Measurements from ENCODE around the gene SLC39A7.

DNA sequence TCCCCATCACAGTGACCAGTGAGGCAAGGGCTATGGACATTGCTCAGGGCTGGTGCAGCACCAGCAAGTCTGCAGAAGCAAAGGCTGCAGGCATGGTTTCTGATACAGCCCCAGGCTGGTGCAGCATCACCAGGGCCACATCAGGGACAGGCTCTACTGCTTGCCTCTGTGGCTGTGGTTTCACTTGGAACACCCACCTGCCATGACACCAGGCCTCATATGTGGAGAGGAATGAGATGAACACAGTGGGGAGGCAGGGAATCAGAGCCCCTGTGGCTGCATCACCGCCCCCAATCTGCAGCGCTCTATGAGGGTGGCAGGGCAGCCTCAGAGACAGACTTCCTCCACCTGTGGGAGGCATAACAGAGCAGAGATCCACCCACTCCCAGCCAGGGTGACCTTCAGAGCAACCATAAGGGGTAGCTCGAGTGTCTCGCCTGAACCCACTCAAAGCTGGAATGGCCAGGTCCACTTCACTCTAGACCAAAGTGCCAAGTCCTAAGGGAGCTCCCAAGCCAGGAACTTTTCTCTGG is 15.5 kb downstream of the SLC39A7 start:
- TF ChIP-seq, protein P1, sequence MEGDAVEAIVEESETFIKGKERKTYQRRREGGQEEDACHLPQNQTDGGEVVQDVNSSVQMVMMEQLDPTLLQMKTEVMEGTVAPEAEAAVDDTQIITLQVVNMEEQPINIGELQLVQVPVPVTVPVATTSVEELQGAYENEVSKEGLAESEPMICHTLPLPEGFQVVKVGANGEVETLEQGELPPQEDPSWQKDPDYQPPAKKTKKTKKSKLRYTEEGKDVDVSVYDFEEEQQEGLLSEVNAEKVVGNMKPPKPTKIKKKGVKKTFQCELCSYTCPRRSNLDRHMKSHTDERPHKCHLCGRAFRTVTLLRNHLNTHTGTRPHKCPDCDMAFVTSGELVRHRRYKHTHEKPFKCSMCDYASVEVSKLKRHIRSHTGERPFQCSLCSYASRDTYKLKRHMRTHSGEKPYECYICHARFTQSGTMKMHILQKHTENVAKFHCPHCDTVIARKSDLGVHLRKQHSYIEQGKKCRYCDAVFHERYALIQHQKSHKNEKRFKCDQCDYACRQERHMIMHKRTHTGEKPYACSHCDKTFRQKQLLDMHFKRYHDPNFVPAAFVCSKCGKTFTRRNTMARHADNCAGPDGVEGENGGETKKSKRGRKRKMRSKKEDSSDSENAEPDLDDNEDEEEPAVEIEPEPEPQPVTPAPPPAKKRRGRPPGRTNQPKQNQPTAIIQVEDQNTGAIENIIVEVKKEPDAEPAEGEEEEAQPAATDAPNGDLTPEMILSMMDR (IDR thresholded peaks at IDR 0.05; ENCODE audit: low read depth, low read length, poor library complexity, severe bottlenecking): no peak
- no peak for TF ChIP-seq EZH2phosphoT487 (IDR thresholded peaks at IDR 0.05; ENCODE audit: borderline replicate concordance, low read length)
